ENCODE results near the gene ACTL7B.

GRCh38 chr9:108834959-108835665 lies 20.7 kb downstream of the ACTL7B start:
- TF ChIP-seq CTCF (IDR thresholded peaks at IDR 0.05): no peak
- TF ChIP-seq POLR2A (IDR thresholded peaks at IDR 0.05): no peak
